HG02943 (cell line): ENCODE measurements around the gene PLEKHG1.

Experiments
- ATAC-seq: cut with Tn5 transposase; IDR thresholded peaks from one replicate; pipeline ENCODE4 v1.9.1; 2021; ENCODE audit warnings: mild to moderate bottlenecking, low read depth, moderate library complexity; ENCODE audit not compliant: unreplicated experiment

PLEKHG1 gene

DNA sequence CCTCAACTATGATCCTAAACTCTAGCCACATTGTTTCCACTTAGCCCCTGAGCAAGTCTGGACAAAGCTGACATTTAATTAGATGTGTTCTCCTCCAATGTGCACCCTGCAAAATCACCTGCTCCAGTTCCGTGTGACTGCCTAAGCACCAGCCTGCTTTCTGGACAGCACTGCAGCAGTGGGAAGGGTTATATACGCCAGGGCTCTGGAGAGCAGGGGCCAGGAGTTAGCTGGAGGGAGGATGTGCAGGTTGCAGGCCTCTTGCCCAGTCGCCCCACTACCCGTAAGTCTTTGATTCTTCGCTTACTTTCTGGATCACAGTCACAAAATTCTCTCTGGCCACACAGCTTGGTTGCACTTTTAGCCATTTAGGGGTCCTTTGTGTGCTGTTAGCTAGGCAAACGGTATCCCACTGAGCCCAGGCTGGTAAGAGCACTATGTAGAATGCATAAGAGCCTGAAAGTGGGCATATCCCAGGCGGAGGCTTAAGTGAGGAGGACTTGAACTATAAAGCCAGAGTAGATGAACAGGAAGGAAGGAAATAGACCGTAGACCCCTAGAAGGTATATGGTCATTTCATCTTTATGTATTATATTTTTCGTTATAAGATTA is 10.7 kb upstream of the PLEKHG1 start:
- ATAC-seq, result no peak

DNA sequence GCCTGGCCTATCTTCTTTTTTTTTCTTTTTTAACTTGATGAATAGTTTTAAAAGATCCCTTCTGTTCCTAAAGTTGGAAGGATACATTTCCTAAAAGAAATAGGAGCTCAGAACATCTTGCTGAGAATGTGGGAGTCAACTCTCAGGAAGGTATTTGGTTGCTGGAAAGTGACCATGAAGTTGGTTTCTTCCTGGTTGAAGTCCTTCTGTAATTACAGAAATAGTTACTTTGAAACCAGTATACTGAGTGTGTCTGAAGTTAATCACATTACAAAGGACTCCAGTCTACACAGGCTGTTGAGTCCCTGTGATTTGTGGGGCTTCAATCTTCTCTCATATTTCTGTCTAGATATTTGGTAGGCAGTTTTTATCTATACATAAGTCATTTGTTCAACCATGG is 9.8 kb upstream of the PLEKHG1 start:
- ATAC-seq, result no peak

DNA sequence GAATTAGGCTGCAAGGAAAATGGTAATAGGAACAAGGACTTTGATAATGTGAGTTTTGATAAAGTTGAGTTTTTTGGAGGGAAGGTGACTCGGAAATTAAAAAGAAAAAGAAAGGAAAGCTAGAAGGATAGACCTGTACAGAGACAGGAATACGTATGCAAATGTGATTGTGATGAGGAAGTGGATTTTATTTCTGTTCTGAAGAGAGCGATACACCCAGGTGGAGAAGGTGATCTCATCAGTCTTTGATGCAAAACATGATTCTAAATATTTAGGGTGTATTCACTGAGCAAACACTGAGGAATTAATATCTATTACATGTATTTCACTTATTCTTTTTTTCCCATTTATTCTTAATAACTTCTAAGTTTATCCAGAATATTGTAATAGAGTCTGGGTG is 9.2 kb upstream of the PLEKHG1 start:
- ATAC-seq, result no peak

DNA sequence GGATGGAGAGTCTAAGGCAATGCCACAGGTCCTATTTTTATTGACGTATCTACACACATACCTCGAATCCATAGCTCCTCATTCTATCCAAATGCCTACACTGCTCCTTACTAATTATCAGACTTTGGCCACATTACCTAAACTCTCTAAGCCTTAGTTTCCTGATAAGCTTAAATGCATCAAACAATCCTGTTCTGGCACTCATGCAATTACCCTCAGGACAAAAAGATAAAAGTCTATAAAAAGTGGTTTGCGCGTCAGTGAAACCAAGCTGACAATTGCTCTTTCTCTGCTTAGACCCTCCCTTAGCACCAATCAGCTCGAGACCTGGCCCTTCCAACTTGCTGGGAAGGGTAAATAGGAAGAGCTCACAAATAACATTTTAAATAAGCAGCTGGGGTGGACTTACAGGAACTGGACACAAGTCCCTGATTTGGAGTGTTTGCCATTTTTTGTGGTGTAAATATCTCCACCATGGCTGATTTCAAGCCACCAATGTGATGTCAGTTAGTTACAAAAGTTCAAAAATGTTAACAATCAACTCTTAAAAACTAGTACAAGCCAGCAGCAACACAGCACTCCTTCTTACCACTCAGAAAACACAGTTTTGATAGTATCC is 7.2 kb upstream of the PLEKHG1 start:
- ATAC-seq, result no peak

DNA sequence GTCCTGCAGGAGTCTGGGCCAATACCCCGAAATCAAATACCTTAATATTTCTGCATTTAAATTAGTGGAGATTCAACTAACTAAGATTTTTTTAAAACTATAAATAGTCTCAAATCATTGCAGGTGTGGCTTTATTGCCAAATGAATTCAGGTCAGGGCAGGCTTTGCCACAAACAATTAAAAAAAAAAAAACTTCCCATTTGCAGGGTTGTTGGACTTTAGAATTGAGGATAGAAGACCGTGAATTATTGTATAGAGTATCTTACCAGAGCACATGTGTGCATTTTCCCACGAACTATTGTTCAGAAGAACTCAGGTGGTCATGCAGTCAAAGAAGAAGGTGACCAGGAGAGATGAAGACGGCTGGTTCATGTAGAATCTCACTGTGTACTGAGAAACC is 6.6 kb upstream of the PLEKHG1 start:
- ATAC-seq, result no peak

DNA sequence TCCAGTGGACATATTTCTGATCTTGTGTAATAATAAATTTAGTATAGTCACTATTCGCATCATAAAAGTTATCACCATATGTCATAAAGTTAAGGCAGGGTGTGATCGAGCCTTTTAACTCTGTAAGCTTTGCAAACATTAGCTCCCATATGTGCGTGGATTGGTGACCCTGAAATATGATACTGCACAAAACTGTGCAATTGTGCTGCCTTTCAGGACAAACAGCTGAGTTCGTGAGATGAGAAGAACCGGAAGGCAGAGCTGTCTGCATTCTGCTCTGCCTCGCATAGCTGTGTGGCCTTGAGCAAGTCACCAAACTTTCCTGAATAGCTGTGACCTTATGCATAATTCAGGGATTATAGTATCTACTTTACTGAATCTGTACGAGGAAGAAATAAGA is 3.2 kb upstream of the PLEKHG1 start:
- ATAC-seq, result no peak

DNA sequence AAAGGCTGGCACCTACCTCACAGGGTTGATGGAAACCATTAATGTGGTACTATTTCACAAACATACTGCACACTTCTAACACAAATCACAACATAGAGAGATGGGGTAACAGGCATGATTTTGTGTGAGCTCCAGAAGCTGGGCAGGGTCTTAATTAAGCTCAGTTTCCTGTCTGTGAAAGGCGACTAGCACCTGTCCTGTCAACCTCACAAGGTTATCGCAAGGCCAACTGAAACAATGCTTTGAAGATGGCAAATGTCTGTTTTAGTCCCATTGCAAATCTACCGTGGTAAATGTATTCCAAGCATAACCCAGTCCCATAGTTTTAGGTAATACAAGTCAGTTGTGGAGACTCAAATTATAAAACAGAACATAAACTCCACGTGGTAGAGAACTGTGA is 1.3 kb upstream of the PLEKHG1 start:
- ATAC-seq, result no peak

DNA sequence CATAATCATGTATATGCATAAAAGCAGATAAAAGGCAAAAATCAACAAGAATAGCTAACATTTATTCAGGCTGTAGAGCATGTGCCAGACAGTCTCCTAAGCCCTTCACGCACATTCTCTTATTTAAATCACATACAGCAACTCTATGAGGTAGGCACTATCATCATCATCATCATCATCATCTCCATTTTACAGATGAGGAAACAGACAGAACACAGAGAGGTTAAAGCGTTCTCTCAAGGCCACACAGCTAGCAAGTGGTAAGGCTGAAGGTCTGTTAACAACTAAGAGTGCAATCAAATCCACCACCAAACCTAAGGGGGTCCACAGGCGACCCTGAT is 857 bp upstream of the PLEKHG1 start:
- ATAC-seq, result no peak

DNA sequence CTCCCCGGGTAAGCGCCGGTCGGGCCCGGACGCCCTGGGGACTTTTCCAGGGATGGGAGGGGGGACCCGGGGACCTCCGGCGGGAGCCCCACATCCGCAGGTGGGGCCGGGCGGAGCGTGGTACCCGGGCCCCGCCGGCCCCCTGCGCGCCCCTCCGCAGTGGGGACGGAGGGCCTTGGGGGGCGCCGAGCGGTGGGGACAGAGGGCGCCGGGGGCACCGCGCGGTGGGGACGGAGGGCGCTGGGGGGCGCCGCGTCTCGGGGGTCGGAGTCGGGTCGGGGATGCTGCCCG is 270 bp downstream of the PLEKHG1 start:
- peak; percentile 24 for ATAC-seq

DNA sequence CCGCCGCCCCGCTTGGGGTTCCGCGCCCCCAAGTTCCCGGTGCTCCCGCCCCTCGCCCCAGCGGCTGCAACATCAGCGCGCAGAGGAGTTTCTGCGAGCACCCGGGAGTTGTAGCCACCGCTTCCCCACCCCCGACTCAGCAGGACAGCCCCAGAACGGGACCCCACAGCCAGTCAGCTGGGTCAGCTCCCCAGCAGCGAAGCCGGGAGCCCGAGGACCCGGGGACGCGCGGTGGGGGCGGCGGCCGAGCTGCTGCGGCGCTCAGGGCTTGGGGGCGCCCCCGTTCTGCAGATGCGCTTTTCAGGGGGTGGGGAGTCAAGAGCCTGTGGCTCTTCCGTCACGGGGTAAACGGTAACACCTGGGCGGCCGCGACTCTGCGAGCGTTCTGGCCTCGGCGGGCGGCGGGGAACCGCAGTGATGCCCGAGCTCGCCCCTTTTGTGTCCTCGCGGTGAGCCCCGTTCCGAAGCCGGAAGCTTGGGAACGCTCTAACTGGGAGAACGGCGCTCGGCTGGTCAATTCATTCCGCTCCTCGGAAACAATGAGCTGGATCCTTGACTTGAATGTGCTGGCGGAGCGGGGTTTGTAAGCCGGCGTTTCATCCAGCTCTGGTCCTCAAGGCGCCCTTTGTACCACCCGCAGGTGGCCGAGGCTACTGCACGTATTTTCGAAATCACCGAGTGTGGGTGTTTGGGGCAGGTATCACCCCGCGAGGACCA is 774 bp downstream of the PLEKHG1 start:
- ATAC-seq, result peak; percentile 74

DNA sequence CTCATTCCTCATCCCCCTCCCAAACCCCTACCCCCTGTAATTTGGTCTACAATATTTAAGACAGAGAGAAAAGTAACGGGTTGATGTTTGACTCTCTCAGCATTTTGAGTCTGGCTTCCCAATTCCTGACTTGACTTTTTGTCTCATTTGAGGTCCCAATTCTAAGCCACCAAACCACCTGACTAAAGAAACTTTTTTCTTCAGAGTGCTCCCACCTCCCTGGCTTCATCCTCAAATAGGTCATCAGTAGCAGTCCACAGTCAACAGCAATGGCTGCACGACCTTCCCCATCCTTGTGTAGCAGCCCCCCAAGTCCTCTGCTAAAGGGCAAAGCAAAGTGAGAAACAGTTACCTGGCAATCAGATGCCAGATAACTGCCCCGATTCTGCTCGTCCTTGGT is 1.8 kb downstream of the PLEKHG1 start:
- ATAC-seq, result no peak

DNA sequence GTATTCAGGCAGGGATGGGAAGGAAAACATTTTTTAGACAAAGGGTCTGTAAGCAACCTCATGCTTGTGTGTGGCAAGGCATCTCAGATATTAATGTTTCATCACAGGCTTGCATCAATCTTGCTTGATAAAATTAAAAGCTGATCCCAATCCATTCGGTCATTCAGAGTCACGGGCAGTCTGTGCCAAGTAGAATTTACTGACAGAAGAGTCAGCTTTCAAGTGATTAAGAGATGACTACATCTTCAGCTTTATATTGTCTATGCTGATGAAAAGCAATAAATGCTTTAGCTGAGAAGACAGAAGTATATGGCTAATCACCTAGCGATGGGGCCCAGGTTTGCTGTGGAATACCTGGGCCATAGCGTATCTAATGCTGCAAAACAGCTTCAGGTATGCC is 3.5 kb downstream of the PLEKHG1 start:
- no peak for ATAC-seq

DNA sequence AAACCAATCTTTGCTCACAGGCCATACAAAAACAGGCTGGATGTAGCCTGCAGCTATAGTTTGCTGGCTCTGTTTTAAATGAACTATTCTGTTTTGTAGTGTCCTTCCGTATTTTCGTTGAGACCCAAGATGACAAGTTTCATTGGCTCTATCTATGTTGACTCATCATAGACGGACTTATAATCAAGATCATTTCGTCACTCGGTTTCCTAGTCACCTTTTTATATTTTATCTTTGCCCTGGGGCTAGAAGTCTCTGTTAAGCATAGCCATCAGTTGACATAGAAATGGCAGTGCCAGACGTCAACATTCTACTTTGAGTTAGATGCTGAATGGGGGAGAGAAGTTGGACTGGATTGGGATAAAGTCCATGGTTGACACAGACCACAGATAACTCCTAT is 4.8 kb downstream of the PLEKHG1 start:
- no peak for ATAC-seq

DNA sequence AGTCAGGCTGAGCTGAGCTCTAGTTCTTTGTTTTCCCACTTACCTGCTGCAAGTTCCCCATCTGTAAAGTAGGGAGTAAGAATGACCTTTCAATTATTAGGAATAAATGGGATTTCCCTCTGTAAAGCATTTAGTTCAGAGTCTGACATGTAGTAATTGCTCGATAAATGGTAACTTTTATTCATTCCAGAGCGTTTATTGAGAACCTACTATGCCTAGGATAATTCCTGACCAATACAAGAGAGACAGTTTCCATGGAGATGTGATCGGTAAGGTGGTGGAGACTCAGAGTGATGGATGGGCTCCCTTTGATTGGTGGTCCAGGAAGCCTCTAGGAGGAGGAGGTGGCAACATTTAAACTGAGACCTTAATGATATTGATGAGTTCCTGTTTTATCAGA is 5.6 kb downstream of the PLEKHG1 start:
- no peak for ATAC-seq

DNA sequence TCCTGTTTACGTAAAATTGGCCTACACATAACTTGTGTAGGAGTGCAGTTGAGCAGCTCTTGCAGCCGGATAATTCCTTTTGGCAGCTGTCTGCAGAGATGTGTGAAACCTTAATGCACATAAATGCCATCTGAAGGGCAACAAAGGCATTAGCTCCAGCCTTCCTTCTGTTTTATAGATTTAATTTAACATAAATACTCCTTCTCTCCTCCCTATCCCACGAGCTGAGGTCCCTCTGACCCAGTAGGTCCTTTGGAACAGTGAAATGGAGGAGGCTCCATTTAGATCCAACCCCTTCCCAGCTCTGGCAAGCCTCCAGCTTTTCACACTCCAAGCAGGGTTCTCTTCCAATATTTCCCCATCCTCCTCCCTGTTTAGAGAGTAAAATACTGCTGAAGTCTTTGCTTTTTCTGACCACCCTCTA is 6.5 kb downstream of the PLEKHG1 start:
- ATAC-seq, result no peak

DNA sequence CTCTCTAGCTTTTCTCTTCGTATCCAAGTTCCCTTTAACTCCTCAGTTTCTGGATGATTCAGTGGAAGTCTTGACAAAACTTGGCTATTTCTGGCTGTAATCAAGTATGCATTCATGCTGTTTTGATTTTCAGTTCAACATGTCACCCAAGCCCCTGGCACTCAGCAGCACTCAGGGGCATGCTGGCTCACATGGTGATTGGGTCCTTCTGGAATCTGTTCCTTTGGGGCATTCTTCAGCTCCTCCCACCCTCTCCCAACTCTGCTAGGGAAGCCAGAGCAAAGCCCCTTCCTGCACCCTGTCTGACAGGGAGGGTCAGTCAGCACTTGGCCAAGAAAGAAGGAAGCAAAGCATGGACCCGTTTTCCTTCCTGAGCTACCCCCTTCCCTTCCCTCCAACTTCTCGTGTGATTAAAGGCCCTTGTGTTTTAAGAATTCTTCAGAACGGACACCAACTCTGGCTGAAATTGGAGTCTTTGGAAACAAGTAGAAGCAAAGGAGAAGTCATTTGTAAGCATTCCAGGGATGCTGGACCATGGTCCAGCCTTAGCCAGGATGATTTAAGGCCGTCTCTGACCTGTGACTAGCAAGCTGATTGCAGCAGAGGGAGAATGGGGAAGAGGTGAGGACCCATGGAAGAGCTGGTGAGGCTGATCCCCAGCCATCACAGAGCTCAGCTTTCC is 7.1 kb downstream of the PLEKHG1 start:
- ATAC-seq, result no peak

DNA sequence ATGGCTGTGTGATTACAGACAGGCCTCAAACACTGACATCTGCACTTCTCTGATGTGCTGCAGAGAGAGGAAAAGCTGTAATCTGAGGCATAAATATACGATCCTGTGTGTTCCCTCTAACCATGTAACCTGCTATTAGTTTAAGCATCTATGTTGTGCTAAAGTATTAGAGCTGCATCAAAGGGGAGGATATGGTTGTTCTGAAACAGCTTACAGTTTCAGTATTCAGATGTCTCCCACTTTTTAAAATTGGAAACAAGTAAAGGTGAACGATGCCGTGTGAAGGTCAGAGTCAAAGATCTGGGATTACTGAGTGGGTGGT is 7.6 kb downstream of the PLEKHG1 start:
- ATAC-seq, result no peak

DNA sequence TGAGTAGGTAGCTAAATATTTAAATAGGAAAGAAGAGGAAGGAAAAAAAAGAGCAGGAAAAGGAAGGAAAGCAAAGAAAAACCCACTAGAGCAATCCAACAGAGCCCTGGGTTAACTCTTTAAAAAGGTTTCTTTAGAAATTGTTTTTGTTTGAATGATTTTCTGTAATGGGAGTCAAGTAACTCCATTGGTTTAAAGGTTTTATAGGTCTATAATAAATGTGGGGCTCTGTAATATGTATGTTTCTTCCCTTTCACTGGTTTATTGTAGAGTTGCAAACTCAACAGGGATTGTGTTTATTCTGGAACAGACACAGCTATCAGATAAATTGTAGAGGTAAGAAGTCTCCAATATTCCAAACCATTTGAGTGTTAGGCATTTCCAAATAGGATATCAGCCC is 10.9 kb downstream of the PLEKHG1 start:
- no peak for ATAC-seq

DNA sequence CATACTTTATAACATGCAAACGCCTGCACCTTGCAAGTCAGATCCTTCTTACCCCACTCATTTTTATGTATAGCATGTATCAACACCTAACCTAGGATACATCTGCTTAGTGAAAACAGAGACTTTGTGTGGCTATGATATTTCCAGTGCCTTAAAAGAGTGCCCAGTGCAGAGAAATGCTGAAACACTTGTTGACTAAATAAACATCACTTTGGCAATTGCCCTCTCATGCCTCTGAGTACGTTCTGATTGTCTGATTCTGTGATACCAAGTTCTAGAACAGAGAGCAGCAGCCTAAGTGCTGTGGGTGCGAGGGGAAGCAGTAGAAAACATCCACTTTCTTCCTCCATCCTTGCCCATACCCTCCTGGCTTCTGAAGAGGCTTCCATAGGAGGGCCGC is 13.6 kb downstream of the PLEKHG1 start:
- ATAC-seq, result no peak

DNA sequence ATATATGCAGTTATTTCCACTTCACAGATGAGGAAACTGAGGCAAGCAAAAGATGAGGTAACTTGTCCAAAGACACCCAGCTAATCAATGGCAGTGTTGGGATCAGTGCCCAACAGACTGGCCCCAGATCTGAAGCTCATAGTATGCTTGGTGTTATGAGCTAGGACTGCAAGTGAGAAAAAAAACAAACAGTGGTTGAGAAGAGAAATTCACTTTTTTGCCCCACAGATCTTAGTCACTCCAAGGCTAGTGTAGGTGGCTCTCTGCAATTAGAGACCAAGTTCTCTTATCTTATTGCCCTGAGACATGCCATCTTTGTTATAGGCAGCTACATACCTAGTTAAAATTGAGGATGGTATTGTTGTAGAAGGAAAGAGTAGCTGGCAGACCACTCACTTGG is 16.3 kb downstream of the PLEKHG1 start:
- ATAC-seq, result no peak

DNA sequence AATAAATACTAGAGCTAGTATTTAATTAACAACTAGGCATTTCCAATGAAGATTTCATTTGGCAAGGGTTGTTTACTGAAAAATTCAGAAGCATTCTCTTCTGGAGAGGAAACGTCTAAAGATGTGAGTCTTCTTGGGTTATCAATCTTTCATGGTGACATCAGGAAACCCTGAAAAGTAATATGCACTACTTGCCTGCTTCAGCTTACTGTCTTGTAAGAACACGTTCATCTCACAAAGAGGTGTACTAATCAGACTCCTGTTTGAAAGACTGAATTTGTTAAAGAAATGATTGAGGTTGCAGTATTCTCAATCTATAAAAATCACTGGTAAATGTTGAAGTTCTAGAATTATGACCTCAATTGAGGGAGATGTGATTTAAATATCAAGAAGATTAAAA is 16.9 kb downstream of the PLEKHG1 start:
- no peak for ATAC-seq

DNA sequence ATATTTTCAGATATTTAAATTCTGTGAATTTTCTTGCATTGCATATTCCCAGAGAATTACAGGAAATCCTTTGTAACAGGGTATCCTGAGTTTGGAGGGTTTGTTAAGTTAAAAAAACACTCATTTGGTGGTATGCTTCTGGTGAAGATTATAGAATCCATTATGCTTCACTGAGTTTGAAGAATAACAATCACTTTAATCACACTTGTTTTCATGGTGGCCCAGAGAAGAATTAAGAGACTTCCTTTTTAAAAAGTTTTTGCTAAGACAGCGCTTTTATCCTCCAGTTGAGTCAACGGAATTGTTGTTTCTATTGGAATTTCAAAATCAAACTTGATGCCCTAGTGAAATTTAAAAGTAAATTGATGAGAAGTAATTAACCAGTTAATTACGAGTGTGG is 17.4 kb downstream of the PLEKHG1 start:
- ATAC-seq, result no peak
